ENCODE measurements around the gene ERBIN. TPM values are rescaled to one million over a fixed set of nuclear protein-coding genes. Genes with fewer than 3 reads are reported as not detected.

Gene ERBIN
- polyA plus RNA-seq, 1 of the 3 experiments (the other 2 are of a cell fraction) = 10.3 TPM

DNA sequence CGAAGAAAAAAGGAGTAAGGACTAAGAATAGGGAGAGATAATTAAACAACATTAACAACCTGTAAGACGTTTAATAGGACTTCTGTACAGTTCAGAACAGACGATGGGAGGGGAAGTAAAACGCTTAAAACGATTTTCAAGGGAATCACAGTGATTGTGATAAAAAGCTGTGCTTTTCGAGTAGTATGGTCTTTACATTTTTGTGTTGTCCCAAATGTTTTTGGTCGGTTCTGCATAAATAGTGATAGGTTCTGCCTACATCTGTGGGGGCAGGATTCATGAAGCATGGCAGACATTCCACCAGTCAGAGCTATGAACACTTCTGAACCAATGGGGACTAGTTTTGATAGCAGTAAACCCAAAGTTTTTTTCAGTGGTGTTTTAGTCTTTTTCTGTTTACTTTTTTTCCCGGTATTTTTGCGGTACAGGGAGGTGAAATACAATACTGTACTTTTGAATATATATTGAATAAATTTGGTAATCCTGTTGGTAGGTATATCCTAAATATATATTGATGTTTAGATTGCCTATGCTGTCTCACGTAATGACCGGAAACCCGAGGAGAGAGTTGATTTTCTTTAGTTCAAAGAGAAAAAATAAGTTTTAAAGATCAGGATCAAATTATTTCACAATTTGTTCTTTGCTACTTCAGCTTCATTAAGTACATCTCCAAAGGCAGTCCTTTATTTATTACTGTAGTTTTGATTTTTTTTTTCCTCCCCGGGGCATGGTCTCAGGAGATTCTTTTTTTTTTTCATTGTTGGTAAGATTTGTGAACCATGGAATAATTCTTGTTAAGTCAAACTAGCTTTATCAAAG lies 1.3 kb downstream of the ERBIN start (continued):
- no peak for TF ChIP-seq NRF1 (IDR thresholded peaks at IDR 0.05; ENCODE audit: low read depth, low read length)

DNA sequence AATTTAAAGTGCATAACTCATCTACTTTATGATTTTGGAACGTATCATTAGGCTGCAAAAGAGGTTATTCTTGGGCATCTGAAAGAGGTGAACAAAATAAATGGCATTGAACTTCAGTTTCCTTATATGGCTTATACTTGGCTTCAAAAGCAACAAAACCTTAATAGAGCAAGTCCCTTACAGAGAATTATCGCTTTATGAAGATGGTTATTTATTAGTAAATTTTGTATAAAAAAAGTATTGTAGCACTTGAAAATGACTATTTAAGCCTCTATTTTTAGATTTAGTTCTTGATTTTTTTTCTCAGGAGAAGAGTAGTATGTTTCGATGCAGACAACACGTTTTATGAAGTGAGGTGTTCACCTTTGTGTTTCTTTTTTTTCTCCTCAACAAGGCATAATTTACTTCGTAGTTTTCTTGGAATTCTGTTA lies 2.0 kb downstream of the ERBIN start:
- Histone ChIP-seq H3K36me3 (replicated peaks in 1 of 2; ENCODE audit: control insufficient read depth in 1 of 2, insufficient read depth in 2 of 2, low read length in 1 of 2) (peaks cover 6 to 13% of the 10 kb centered on the region in 2 experiments), H3F3A (replicated peaks; ENCODE audit: insufficient read depth) (peaks cover 35% of the 10 kb centered on the region), H3K4me2 (peak overlapping the region; percentile 86), H3K9ac (peak overlapping the region; percentile 99; the same call in 1 of the 2 replicates), H3K27ac (ENCODE audit: low read depth in 2 of 2, low read length in 1 of 2) (peak overlapping the region in 1 of 2 experiments; percentile 97; a peak in 2 of 4 replicates), H3K27me3 (ENCODE audit: insufficient read depth) (no peaks in the 10 kb centered on the region), H3K9me3 (no peaks in the 10 kb centered on the region), H3K79me2 (ENCODE audit: insufficient read depth) (peaks cover 71% of the 10 kb centered on the region), H3K4me1 (ENCODE audit: control insufficient read depth in 1 of 2, insufficient read depth in 2 of 2, low read depth in 1 of 2, low read length in 1 of 2) (peaks cover 9 to 10% of the 10 kb centered on the region in 2 experiments; a peak in 3 of 4 replicates), H3K4me3 (ENCODE audit: low read depth in 2 of 2, low read length in 1 of 2) (peak overlapping the region; percentile 93 to 96), H4K20me1 (ENCODE audit: insufficient read depth) (peaks cover 57% of the 10 kb centered on the region), H2AFZ (ENCODE audit: low read depth) (peak overlapping the region; percentile 52; the same call in 1 of the 2 replicates), H3K9me2 (no peaks in the 10 kb centered on the region)
- TF ChIP-seq RFX5 (IDR thresholded peaks at IDR 0.05; ENCODE audit: low read length) = no peak
- TF ChIP-seq SIN3A (IDR thresholded peaks at IDR 0.05; ENCODE audit: borderline replicate concordance, low read depth, low read length) = no peak
- TF ChIP-seq NRF1 (IDR thresholded peaks at IDR 0.05; ENCODE audit: low read depth, low read length) = no peak
- TF ChIP-seq GATA2 (CRISPR knock-in tag; IDR thresholded peaks at IDR 0.05) = no peak
- TF ChIP-seq TAF1 (IDR thresholded peaks at IDR 0.05; ENCODE audit: borderline replicate concordance, low read depth, low read length) = no peak
- no peak for TF ChIP-seq FOSL2 (IDR thresholded peaks at IDR 0.05; ENCODE audit: borderline replicate concordance, low read depth)
- TF ChIP-seq FOXJ3 (CRISPR knock-in tag; IDR thresholded peaks at IDR 0.05) = no peak
- no peak for TF ChIP-seq CHD2 (IDR thresholded peaks at IDR 0.05; ENCODE audit: low read length, partially characterized antibody)
- no peak for TF ChIP-seq SMC3 (IDR thresholded peaks at IDR 0.05; ENCODE audit: low read depth, low read length)
- CTCF ChIA-PET = interaction anchor here (0.9 to 1.5 kb wide), 2 partner anchors 138 to 184 kb away, joined by 3 read pairs; no protein-coding TSS in a partner anchor
- POLR2A ChIA-PET = no interaction called here
- WGBS (ENCODE audit: low lambda C conversion rate) = 25% methylated on average over 5 of the region's 5 CpGs
- DNase-seq = no peak

DNA sequence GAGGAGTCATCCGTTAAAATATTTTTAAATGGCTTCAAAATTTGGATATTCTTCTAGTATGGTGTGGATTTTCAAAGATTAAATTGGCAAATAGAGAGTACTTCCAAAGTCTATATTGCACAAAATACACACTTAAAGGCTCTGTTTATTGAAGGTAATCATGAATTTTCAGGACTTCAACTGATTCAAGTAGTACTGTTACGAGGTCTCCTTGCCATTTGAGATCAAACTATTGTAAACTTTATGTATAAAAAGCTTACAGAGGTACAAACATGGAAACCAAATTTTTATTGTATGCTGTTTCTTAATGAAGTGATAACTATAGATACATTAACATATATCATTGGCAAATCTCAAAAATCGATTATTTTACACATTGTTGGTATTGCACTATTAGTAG lies 2.5 kb downstream of the ERBIN start:
- no peak overlapping the region for H3K27ac ChIP-seq (ENCODE audit: low read depth in 2 of 2, low read length in 1 of 2)
- no peak for TF ChIP-seq FOXM1 (IDR thresholded peaks at IDR 0.05; ENCODE audit: low read depth)
- TF ChIP-seq NRF1 (IDR thresholded peaks at IDR 0.05; ENCODE audit: low read depth, low read length) = no peak
- no peak for TF ChIP-seq GABPA (IDR thresholded peaks at IDR 0.05; ENCODE audit: low read depth)
- TF ChIP-seq SMC3 (IDR thresholded peaks at IDR 0.05; ENCODE audit: low read depth, low read length) = no peak
- no peak for TF ChIP-seq RCOR1 (IDR thresholded peaks at IDR 0.05; ENCODE audit: low read length)
- TF ChIP-seq, protein P1, sequence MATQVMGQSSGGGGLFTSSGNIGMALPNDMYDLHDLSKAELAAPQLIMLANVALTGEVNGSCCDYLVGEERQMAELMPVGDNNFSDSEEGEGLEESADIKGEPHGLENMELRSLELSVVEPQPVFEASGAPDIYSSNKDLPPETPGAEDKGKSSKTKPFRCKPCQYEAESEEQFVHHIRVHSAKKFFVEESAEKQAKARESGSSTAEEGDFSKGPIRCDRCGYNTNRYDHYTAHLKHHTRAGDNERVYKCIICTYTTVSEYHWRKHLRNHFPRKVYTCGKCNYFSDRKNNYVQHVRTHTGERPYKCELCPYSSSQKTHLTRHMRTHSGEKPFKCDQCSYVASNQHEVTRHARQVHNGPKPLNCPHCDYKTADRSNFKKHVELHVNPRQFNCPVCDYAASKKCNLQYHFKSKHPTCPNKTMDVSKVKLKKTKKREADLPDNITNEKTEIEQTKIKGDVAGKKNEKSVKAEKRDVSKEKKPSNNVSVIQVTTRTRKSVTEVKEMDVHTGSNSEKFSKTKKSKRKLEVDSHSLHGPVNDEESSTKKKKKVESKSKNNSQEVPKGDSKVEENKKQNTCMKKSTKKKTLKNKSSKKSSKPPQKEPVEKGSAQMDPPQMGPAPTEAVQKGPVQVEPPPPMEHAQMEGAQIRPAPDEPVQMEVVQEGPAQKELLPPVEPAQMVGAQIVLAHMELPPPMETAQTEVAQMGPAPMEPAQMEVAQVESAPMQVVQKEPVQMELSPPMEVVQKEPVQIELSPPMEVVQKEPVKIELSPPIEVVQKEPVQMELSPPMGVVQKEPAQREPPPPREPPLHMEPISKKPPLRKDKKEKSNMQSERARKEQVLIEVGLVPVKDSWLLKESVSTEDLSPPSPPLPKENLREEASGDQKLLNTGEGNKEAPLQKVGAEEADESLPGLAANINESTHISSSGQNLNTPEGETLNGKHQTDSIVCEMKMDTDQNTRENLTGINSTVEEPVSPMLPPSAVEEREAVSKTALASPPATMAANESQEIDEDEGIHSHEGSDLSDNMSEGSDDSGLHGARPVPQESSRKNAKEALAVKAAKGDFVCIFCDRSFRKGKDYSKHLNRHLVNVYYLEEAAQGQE (IDR thresholded peaks at IDR 0.05; ENCODE audit: low read depth, low read length) = no peak
- TF ChIP-seq RXRA (IDR thresholded peaks at IDR 0.05; ENCODE audit: borderline replicate concordance, low read depth) = no peak
- no peak for TF ChIP-seq ZBTB33 (IDR thresholded peaks at IDR 0.05; ENCODE audit: borderline replicate concordance, low read depth)
- no peak for TF ChIP-seq EP300 (IDR thresholded peaks at IDR 0.05; ENCODE audit: borderline replicate concordance in 1 of 2, low read depth in 1 of 2, low read length in 1 of 2)
- no peak for TF ChIP-seq USF1 (IDR thresholded peaks at IDR 0.05; ENCODE audit: borderline replicate concordance, low read depth)
- TF ChIP-seq ELF1 (IDR thresholded peaks at IDR 0.05) = no peak
- TF ChIP-seq CHD2 (IDR thresholded peaks at IDR 0.05; ENCODE audit: low read length, partially characterized antibody) = no peak

More for the DNA sequence above, 2.5 kb downstream of the ERBIN start:
- no peak for DNase-seq
- Histone ChIP-seq H3K27me3 (ENCODE audit: insufficient read depth) (no peaks in the 10 kb centered on the region), H2AFZ (ENCODE audit: low read depth) (no peak overlapping the region), H3K4me2 (peak overlapping the region; percentile 86), H3F3A (replicated peaks; ENCODE audit: insufficient read depth) (peaks cover 30% of the 10 kb centered on the region), H3K79me2 (ENCODE audit: insufficient read depth) (peaks cover 76% of the 10 kb centered on the region), H3K36me3 (replicated peaks in 1 of 2; ENCODE audit: control insufficient read depth in 1 of 2, insufficient read depth in 2 of 2, low read length in 1 of 2) (peaks cover 6 to 13% of the 10 kb centered on the region in 2 experiments), H3K9ac (peak overlapping the region; percentile 99; the same call in 1 of the 2 replicates), H4K20me1 (ENCODE audit: insufficient read depth) (peaks cover 62% of the 10 kb centered on the region), H3K9me3 (no peaks in the 10 kb centered on the region), H3K9me2 (no peaks in the 10 kb centered on the region), H3K4me3 (ENCODE audit: low read depth in 2 of 2, low read length in 1 of 2) (peak overlapping the region; percentile 93 to 96; a peak in 3 of 4 replicates), H3K4me1 (ENCODE audit: control insufficient read depth in 1 of 2, insufficient read depth in 2 of 2, low read depth in 1 of 2, low read length in 1 of 2) (peaks cover 9 to 10% of the 10 kb centered on the region in 2 experiments; a peak in 3 of 4 replicates)
- CTCF ChIA-PET = no interaction called here
- 63% methylated on average over 3 of the region's 3 CpGs for WGBS (ENCODE audit: low lambda C conversion rate)
- POLR2A ChIA-PET = no interaction called here

All from SK-N-SH (cell line).